HCT116 (cell line): Measurements from ENCODE around the gene CCR2. TPM values are rescaled to one million over a fixed set of nuclear protein-coding genes. Genes with fewer than 3 reads are reported as not detected.

Experiments used
- ATAC-seq: fragments of 200-7000 bp; cut with Tn5 transposase; 2 replicates; pipeline ENCODE4 v1.9.1; 2020; ENCODE audit warnings: mild to moderate bottlenecking, moderate library complexity
- BruUV-seq: library from RNA; stranded (reverse); fragments of 400-500 nt; replicated peaks from 2 replicates; lab custom pipeline; 2021; lab: Mats Ljungman, UMichigan
- CTCF ChIA-PET: fragments of 300-600 bp; sonication (Branson Sonifier 250); formaldehyde crosslinking; loops from one replicate; lab custom pipeline; 2021; ENCODE audit warnings: antibody characterized with exemption; lab: Charles Lee
- POLR2A ChIA-PET: fragments of 300-600, 350-600 bp; sonication (Branson Sonifier 250); formaldehyde crosslinking; loops from one replicate; lab custom pipeline; 2021; ENCODE audit warnings: antibody characterized with exemption; lab: Charles Lee
- RAD21 ChIA-PET, 2 experiments: fragments of 300-600 bp; sonication (Branson Sonifier 250); formaldehyde crosslinking; loops; one replicate each; lab custom pipeline; 2023; ENCODE audit warnings: low total read pairs in 2 of 2; ENCODE audit not compliant: uncharacterized antibody in 2 of 2, unreplicated experiment in 2 of 2, low non-redundant PET in 1 of 2; lab: Charles Lee
- DNase-seq: peaks from one replicate; pipeline ENCODE4 v3.0.0-alpha.2; 2010; ENCODE audit warnings: low read depth, low spot score
- H2AFZ ChIP-seq: fragments of 200-600 bp; shearing (Covaris generic), sonication (generic); 2 replicates; pipeline ENCODE4 v1.6.1; 2017; ENCODE audit warnings: low read depth, mixed run types, mixed read lengths, antibody characterized with exemption, low read length; ENCODE audit not compliant: poor library complexity, severe bottlenecking
- H3K27ac ChIP-seq: 2 replicates; pipeline ENCODE4 v1.5.1; 2012; ENCODE audit warnings: low read depth, low read length
- H3K27me3 ChIP-seq: fragments of 200-600 bp; sonication (generic); 2 replicates; pipeline ENCODE4 v1.6.1; 2016; ENCODE audit warnings: mixed run types, low read length, mixed read lengths; ENCODE audit not compliant: insufficient read depth
- H3K36me3 ChIP-seq, 2 experiments: fragments of 200-500 bp in 1 of 2; fragments of 200-600 bp in 1 of 2; sonication (Bioruptor generic) in 1 of 2; sonication (generic) in 1 of 2; 2 replicates each; pipeline versions ENCODE4 v1.5.1 to v1.6.1; 2014 to 2016; ENCODE audit warnings: low read length in 2 of 2, inconsistent platforms in 1 of 2, mixed read lengths in 1 of 2, mixed run types in 1 of 2; ENCODE audit not compliant: insufficient read depth in 2 of 2, control insufficient read depth in 1 of 2
- H3K4me1 ChIP-seq, 2 experiments: fragments of 200-600 bp in 1 of 2; sonication (generic) in 1 of 2; 2 replicates each; pipeline versions ENCODE4 v1.5.1 to v1.6.1; 2012 to 2017; ENCODE audit warnings: low read length in 2 of 2, inconsistent platforms in 1 of 2, mild to moderate bottlenecking in 1 of 2, mixed read lengths in 1 of 2, mixed run types in 1 of 2, moderate library complexity in 1 of 2; ENCODE audit not compliant: insufficient read depth in 2 of 2, control insufficient read depth in 1 of 2
- H3K4me2 ChIP-seq: fragments of 200-600 bp; sonication (generic); 2 replicates; pipeline ENCODE4 v1.6.1; 2017; ENCODE audit warnings: mixed run types, low read length, mixed read lengths
- H3K4me3 ChIP-seq, 2 experiments: fragments of 200-600 bp in 1 of 2; sonication (generic) in 1 of 2; replicated peaks in 1 of 2; 2 replicates each; pipeline ENCODE4 v1.5.1; 2011 to 2016; ENCODE audit warnings: low read length in 2 of 2, control low read depth in 1 of 2, low read depth in 1 of 2, mild to moderate bottlenecking in 1 of 2, mixed read lengths in 1 of 2, mixed run types in 1 of 2
- H3K79me2 ChIP-seq: fragments of 200-600 bp; sonication (generic); 2 replicates; pipeline ENCODE4 v1.6.1; 2017; ENCODE audit warnings: mild to moderate bottlenecking, mixed run types, low read length, moderate library complexity, mixed read lengths; ENCODE audit not compliant: insufficient read depth
- H3K9ac ChIP-seq: fragments of 200-600 bp; sonication (generic); 2 replicates; pipeline ENCODE4 v1.6.1; 2016; ENCODE audit warnings: low read length, mixed read lengths
- H3K9me2 ChIP-seq: fragments of 200-600 bp; sonication (generic), shearing (Covaris generic); 2 replicates; pipeline ENCODE4 v1.6.1; 2017; ENCODE audit warnings: mixed run types, mild to moderate bottlenecking, moderate library complexity; ENCODE audit not compliant: insufficient read depth
- H3K9me3 ChIP-seq, 2 experiments: fragments of 200-500 bp in 1 of 2; fragments of 200-600 bp in 1 of 2; sonication (Bioruptor generic) in 1 of 2; sonication (generic) in 1 of 2; 2 replicates each; pipeline ENCODE4 v1.6.1; 2014 to 2017; ENCODE audit warnings: low read length in 2 of 2, mixed read lengths in 2 of 2, inconsistent platforms in 1 of 2, low read depth in 1 of 2, mild to moderate bottlenecking in 1 of 2, mixed run types in 1 of 2, moderate library complexity in 1 of 2; ENCODE audit not compliant: control insufficient read depth in 1 of 2, insufficient read depth in 1 of 2
- H4K20me1 ChIP-seq: fragments of 200-600 bp; sonication (generic), shearing (Covaris generic); 2 replicates; pipeline ENCODE4 v1.6.1; 2017; ENCODE audit warnings: mixed run types, mild to moderate bottlenecking, moderate library complexity; ENCODE audit not compliant: insufficient read depth
- ATF3 ChIP-seq: IDR thresholded peaks from 2 replicates; pipeline ENCODE4 v1.6.1; 2012
- CEBPB ChIP-seq: IDR thresholded peaks from 2 replicates; pipeline ENCODE4 v1.6.1; 2012; ENCODE audit warnings: low read depth
- EZH2phosphoT487 ChIP-seq: fragments of 200-600 bp; IDR thresholded peaks from 2 replicates; pipeline ENCODE4 v1.6.1; 2018; ENCODE audit warnings: antibody characterized with exemption, borderline replicate concordance
- POLR2A ChIP-seq: IDR thresholded peaks from 2 replicates; pipeline ENCODE4 v1.7.0; 2011; ENCODE audit warnings: borderline replicate concordance; ENCODE audit not compliant: insufficient read depth, insufficient read length; ENCODE audit errors: extremely low read depth
- SIN3A ChIP-seq: IDR thresholded peaks from 2 replicates; pipeline ENCODE4 v1.6.1; 2012; ENCODE audit warnings: low read depth
- SRF ChIP-seq: IDR thresholded peaks from 2 replicates; pipeline ENCODE4 v1.6.1; 2012; ENCODE audit warnings: low read depth
- YY1 ChIP-seq: IDR thresholded peaks from 2 replicates; pipeline ENCODE4 v1.6.1; 2011; ENCODE audit warnings: low read length, low read depth, moderate library complexity, mild to moderate bottlenecking; ENCODE audit not compliant: insufficient replicate concordance; ENCODE audit errors: extremely low read depth
- intact Hi-C: fragments of 100-400 bp; cut with micrococcal nuclease; formaldehyde crosslinking; loops from 2 replicates; pipeline ENCODE4 v1.10.0; 2022
- total RNA-seq: library from RNA; stranded (reverse); gene quantifications from one replicate; pipeline ENCODE4 v1.2.1, GENCODE V29; 2021; ENCODE audit not compliant: unreplicated experiment

CCR2 gene
- total RNA-seq, 1 experiment from 2014 or later, result not detected

DNA sequence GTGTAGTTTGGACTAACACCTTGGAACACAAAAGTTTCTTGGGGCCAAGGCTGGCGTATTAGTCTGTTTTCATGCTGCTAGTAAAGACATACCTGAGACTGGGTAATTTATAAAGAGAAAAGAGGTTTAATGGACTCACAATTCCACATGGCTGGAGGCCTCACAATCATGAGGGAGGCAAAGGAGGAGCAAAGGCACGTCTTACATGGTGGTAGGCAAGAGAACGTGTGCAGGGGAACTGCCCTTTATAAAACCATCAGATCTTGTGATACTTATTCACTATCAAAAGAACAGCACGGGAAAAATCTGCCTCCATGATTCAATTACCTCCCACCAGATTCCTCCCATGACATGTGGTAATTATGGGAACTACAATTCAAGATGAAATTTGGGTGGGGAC is 9.4 kb upstream of the CCR2 start:
- H3K9ac ChIP-seq, result no peak overlapping the region
- no peak for ATAC-seq
- H4K20me1 ChIP-seq, result no peaks in the 10 kb centered on the region
- no peaks in the 10 kb centered on the region; the same call in 1 of the 2 replicates for H3K9me2 ChIP-seq
- BruUV-seq, result no TSS peak
- TF ChIP-seq SIN3A (no peak), POLR2A (no peak), CEBPB (no peak), ATF3 (no peak), EZH2phosphoT487 (no peak)
- ChIA-PET POLR2A (no interaction called here), CTCF (no interaction called here), RAD21 (no interaction called here)
- no peak overlapping the region for H3K4me2 ChIP-seq
- no peaks in the 10 kb centered on the region for H3K4me1 ChIP-seq
- no peaks in the 10 kb centered on the region for H3K27me3 ChIP-seq
- no peak overlapping the region for H3K4me3 ChIP-seq
- no peak overlapping the region for H2AFZ ChIP-seq
- intact Hi-C loops, result no loop called here
- no peak for DNase-seq
- H3K27ac ChIP-seq, result no peak overlapping the region
- H3K79me2 ChIP-seq, result no peaks in the 10 kb centered on the region
- H3K36me3 ChIP-seq, result no peaks in the 10 kb centered on the region
- no peaks in the 10 kb centered on the region for H3K9me3 ChIP-seq

DNA sequence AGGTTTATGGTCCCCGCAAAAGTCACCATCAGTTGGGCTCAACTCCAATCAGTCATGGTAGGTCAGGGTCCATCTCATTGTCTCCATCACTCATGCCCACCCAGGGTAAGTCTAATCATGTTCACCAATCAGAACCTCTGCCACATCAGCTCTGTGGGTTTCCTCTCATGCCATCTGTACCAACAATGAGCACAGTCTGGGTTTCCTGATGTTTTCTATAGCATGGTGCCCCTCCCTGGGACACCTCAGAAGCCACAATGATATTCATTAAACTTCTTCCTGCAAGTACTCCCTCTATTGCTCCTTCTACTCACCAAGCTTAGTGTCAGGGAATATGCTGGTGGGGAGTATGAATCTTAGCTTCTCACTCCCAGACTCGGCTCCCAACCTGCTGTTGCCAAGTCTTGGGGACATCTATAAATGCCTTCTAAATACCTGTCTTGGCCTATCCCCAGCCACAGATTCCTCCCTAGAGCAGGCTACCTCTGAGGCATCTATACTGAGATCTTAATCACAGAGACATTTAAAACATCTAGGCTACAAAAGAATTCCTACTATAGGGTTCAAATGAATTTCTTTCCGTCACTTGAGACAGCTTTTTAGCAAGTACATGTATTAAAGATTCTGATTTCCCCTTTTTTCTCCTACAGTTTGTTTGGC is 5.0 kb upstream of the CCR2 start:
- no peaks in the 10 kb centered on the region for H4K20me1 ChIP-seq
- TF ChIP-seq YY1 (no peak), SRF (no peak)
- TF ChIP-seq, all 23 proteins: peak for 0
- Histone ChIP-seq H3K36me3 (no peaks in the 10 kb centered on the region), H3K79me2 (no peaks in the 10 kb centered on the region), H3K9ac (no peak overlapping the region), H3K9me3 (no peaks in the 10 kb centered on the region), H3K27ac (no peak overlapping the region), H2AFZ (no peak overlapping the region), H3K9me2 (no peaks in the 10 kb centered on the region; the same call in 1 of the 2 replicates), H3K4me2 (no peak overlapping the region), H3K4me3 (no peak overlapping the region), H3K27me3 (peaks cover 29% of the 10 kb centered on the region; the same call in 1 of the 2 replicates), H3K4me1 (no peaks in the 10 kb centered on the region)
- no TSS peak for BruUV-seq
- RAD21 ChIA-PET, result no interaction called here
- intact Hi-C loops, result no loop called here
- CTCF ChIA-PET, result no interaction called here
- ATAC-seq, result no peak
- POLR2A ChIA-PET, result no interaction called here
- DNase-seq, result no peak
